Neural progenitor cell (in vitro differentiated cells): Measurements from ENCODE around the gene ZNF273. TPM values are rescaled to one million over a fixed set of nuclear protein-coding genes. Genes with fewer than 3 reads are reported as not detected.

Source experiments
- DNase-seq: peaks from one replicate; pipeline ENCODE4 v3.0.0-alpha.2; 2016; ENCODE audit warnings: low spot score
- H2AFZ ChIP-seq: fragments of 200-600 bp; sonication (generic); replicated peaks from 2 replicates; pipeline ENCODE4 v1.6.1; 2016; ENCODE audit warnings: antibody characterized with exemption
- H3F3A ChIP-seq: fragments of 200-600 bp; sonication (generic); 2 replicates; pipeline ENCODE4 v1.6.1; 2016; ENCODE audit warnings: antibody characterized with exemption, low read depth
- H3K27ac ChIP-seq: fragments of 200-600 bp; sonication (generic); 2 replicates; pipeline ENCODE4 v1.5.1; 2016; ENCODE audit warnings: mild to moderate bottlenecking
- H3K27me3 ChIP-seq: fragments of 200-600 bp; sonication (generic); 2 replicates; pipeline ENCODE4 v1.6.1; 2016; ENCODE audit warnings: mild to moderate bottlenecking, moderate library complexity
- H3K36me3 ChIP-seq: fragments of 200-600 bp; sonication (generic); 2 replicates; pipeline ENCODE4 v1.5.1; 2016
- H3K4me1 ChIP-seq: fragments of 200-600 bp; sonication (generic); 2 replicates; pipeline ENCODE4 v1.6.1; 2016; ENCODE audit warnings: mixed run types
- H3K4me2 ChIP-seq: fragments of 200-600 bp; sonication (generic); 2 replicates; pipeline ENCODE4 v1.6.1; 2016
- H3K4me3 ChIP-seq: fragments of 200-600 bp; sonication (generic); 2 replicates; pipeline ENCODE4 v1.5.1; 2016
- H3K79me2 ChIP-seq: fragments of 200-600 bp; sonication (generic); 2 replicates; pipeline ENCODE4 v1.6.1; 2016; ENCODE audit warnings: low read depth
- H3K9ac ChIP-seq: fragments of 200-600 bp; sonication (generic); 2 replicates; pipeline ENCODE4 v1.6.1; 2016
- H3K9me3 ChIP-seq: fragments of 200-600 bp; sonication (generic); 2 replicates; pipeline ENCODE4 v1.5.1; 2016; ENCODE audit warnings: low read depth
- H4K20me1 ChIP-seq: fragments of 200-600 bp; sonication (generic); 2 replicates; pipeline ENCODE4 v1.6.1; 2016; ENCODE audit warnings: low read depth
- H3K27ac Mint-ChIP-seq: 3 replicates; pipeline ENCODE4 v1.8.0; 2021; ENCODE audit warnings: mixed read lengths
- H3K27me3 Mint-ChIP-seq: 2 replicates; pipeline ENCODE4 v1.8.0; 2022; ENCODE audit warnings: low read depth, mild to moderate bottlenecking, inconsistent platforms, moderate library complexity, mixed read lengths; ENCODE audit not compliant: insufficient read depth
- H3K36me3 Mint-ChIP-seq: 3 replicates; pipeline ENCODE4 v1.8.0; 2021; ENCODE audit warnings: mixed read lengths
- H3K4me1 Mint-ChIP-seq: 3 replicates; pipeline ENCODE4 v1.8.0; 2021; ENCODE audit warnings: mixed read lengths
- H3K4me3 Mint-ChIP-seq: 3 replicates; pipeline ENCODE4 v1.8.0; 2021; ENCODE audit warnings: mild to moderate bottlenecking, moderate library complexity, mixed read lengths
- H3K9me3 Mint-ChIP-seq: 3 replicates; pipeline ENCODE4 v1.8.0; 2020; ENCODE audit warnings: mixed read lengths
- CTCF ChIP-seq: fragments of 200-600 bp; sonication (generic); IDR thresholded peaks from 2 replicates; pipeline ENCODE4 v1.5.1; 2017; ENCODE audit warnings: antibody characterized with exemption, mild to moderate bottlenecking
- EZH2 ChIP-seq: fragments of 200-600 bp; sonication (generic); IDR thresholded peaks from 2 replicates; pipeline ENCODE4 v1.6.1; 2017; ENCODE audit warnings: antibody characterized with exemption, mild to moderate bottlenecking, moderate library complexity
- EZH2phosphoT487 ChIP-seq: fragments of 200-600 bp; sonication (generic); IDR thresholded peaks from 2 replicates; pipeline ENCODE4 v1.6.1; 2017; ENCODE audit warnings: antibody characterized with exemption
- total RNA-seq: library from RNA; depleted of rRNA; stranded (reverse); fragments of >200 nt; gene quantifications from 2 replicates; pipeline ENCODE4 v1.2.3, GENCODE V29; 2015; ENCODE audit warnings: low replicate concordance

ZNF273 gene
- total RNA-seq, 1 donor from 2014 or later = 36.5 TPM

- no peak overlapping the region for H3K4me3 Mint-ChIP-seq
- peaks cover 29% of the 10 kb centered on the region for H3K9me3 Mint-ChIP-seq
Observed at GRCh38 chr7:64868499-64868898, 34.6 kb upstream of the ZNF273 start.

DNA sequence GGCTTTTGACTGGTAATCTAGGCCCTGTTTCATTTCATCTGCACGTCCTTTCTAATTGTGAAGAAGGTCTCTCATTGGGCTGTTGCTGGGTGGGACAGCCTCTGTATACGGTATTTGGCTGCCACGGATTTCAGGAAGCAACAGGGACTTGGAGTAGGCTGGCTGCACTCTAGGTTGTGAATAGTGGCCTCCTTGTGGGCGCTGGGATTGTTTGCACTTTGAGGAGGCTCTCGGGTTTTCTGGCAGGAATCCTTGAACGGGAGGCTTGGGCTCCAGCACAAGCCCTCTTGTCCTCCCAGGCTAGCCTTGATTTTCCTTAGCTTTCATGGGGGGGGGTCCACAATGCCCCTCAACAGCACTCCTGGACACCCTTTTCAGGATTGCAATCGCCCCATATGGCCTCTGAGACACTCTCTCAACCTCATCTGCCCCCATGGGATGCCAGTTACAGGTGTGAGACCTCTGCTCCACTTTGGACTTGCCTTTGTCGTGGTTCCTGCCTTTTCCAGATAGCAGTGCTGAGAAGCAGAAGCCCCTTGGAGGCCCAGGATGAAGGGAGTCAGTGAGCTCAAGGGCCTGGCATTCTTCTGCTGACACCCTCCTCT is 33.9 kb upstream of the ZNF273 start:
- Histone ChIP-seq H3K27ac (no peak overlapping the region), H3K36me3 (no peaks in the 10 kb centered on the region), H3K4me1 (no peaks in the 10 kb centered on the region), H3K9ac (no peak overlapping the region), H4K20me1 (no peaks in the 10 kb centered on the region), H3K79me2 (no peaks in the 10 kb centered on the region), H3K9me3 (no peaks in the 10 kb centered on the region), H3K4me3 (no peak overlapping the region), H2AFZ (no peak overlapping the region), H3K4me2 (no peak overlapping the region), H3K27me3 (no peaks in the 10 kb centered on the region), H3F3A (no peaks in the 10 kb centered on the region)
- DNase-seq = no peak
- peaks cover 32% of the 10 kb centered on the region for H3K9me3 Mint-ChIP-seq
- no peak overlapping the region for H3K4me3 Mint-ChIP-seq
- H3K27me3 Mint-ChIP-seq = peaks cover 22% of the 10 kb centered on the region
- no peak overlapping the region for H3K27ac Mint-ChIP-seq
- no peaks in the 10 kb centered on the region for H3K36me3 Mint-ChIP-seq
- H3K4me1 Mint-ChIP-seq = no peaks in the 10 kb centered on the region
- no peak for TF ChIP-seq CTCF
- no peak for TF ChIP-seq EZH2phosphoT487
- no peak for TF ChIP-seq EZH2

More at GRCh38 chr7:64868499-64868898, 34.6 kb upstream of the ZNF273 start:
- no peaks in the 10 kb centered on the region for H3K4me1 ChIP-seq
- H3K27ac Mint-ChIP-seq = no peak overlapping the region
- H3K4me1 Mint-ChIP-seq = no peaks in the 10 kb centered on the region
- no peaks in the 10 kb centered on the region for H3K27me3 ChIP-seq
- TF ChIP-seq EZH2phosphoT487 (no peak), CTCF (no peak), EZH2 (no peak)
- no peak overlapping the region for H2AFZ ChIP-seq
- peaks cover 22% of the 10 kb centered on the region for H3K27me3 Mint-ChIP-seq
- H3K9me3 ChIP-seq = no peaks in the 10 kb centered on the region
- no peaks in the 10 kb centered on the region for H3K36me3 ChIP-seq
- H3K79me2 ChIP-seq = no peaks in the 10 kb centered on the region
- no peak overlapping the region for H3K9ac ChIP-seq
- no peak for DNase-seq
- H3K36me3 Mint-ChIP-seq = no peaks in the 10 kb centered on the region
- no peak overlapping the region for H3K4me2 ChIP-seq
- H3F3A ChIP-seq = no peaks in the 10 kb centered on the region
- H3K4me3 ChIP-seq = no peak overlapping the region
- no peak overlapping the region for H3K27ac ChIP-seq
- H4K20me1 ChIP-seq = no peaks in the 10 kb centered on the region

- H3K4me1 ChIP-seq = no peaks in the 10 kb centered on the region
Observed at GRCh38 chr7:64869912-64870562, 33.0 kb upstream of the ZNF273 start.

More at GRCh38 chr7:64869912-64870562, 33.0 kb upstream of the ZNF273 start:
- Histone ChIP-seq H3K36me3 (no peaks in the 10 kb centered on the region), H4K20me1 (no peaks in the 10 kb centered on the region), H3K4me3 (no peak overlapping the region), H3K79me2 (no peaks in the 10 kb centered on the region), H3K9me3 (no peaks in the 10 kb centered on the region), H3F3A (no peaks in the 10 kb centered on the region), H3K9ac (no peak overlapping the region), H3K27me3 (no peaks in the 10 kb centered on the region), H3K4me2 (no peak overlapping the region), H3K27ac (no peak overlapping the region), H2AFZ (no peak overlapping the region)
- no peak for DNase-seq
- Mint-ChIP-seq H3K27ac (no peak overlapping the region), H3K4me1 (no peaks in the 10 kb centered on the region), H3K36me3 (no peaks in the 10 kb centered on the region), H3K27me3 (peaks cover 22% of the 10 kb centered on the region), H3K9me3 (peaks cover 32% of the 10 kb centered on the region), H3K4me3 (no peak overlapping the region)
- no peak for TF ChIP-seq EZH2phosphoT487
- TF ChIP-seq EZH2 = no peak
- TF ChIP-seq CTCF = no peak
